ENCODE results near the gene FADS3. TPM values are rescaled to one million over a fixed set of nuclear protein-coding genes. Genes with fewer than 3 reads are reported as not detected.
A peak's percentile ranks its signal among the peaks of the same experiment; 100 is the strongest.

Gene FADS3
- total and polyA plus RNA-seq, 9 donors: 10.6 to 85.8 (median 41.3) TPM

DNA sequence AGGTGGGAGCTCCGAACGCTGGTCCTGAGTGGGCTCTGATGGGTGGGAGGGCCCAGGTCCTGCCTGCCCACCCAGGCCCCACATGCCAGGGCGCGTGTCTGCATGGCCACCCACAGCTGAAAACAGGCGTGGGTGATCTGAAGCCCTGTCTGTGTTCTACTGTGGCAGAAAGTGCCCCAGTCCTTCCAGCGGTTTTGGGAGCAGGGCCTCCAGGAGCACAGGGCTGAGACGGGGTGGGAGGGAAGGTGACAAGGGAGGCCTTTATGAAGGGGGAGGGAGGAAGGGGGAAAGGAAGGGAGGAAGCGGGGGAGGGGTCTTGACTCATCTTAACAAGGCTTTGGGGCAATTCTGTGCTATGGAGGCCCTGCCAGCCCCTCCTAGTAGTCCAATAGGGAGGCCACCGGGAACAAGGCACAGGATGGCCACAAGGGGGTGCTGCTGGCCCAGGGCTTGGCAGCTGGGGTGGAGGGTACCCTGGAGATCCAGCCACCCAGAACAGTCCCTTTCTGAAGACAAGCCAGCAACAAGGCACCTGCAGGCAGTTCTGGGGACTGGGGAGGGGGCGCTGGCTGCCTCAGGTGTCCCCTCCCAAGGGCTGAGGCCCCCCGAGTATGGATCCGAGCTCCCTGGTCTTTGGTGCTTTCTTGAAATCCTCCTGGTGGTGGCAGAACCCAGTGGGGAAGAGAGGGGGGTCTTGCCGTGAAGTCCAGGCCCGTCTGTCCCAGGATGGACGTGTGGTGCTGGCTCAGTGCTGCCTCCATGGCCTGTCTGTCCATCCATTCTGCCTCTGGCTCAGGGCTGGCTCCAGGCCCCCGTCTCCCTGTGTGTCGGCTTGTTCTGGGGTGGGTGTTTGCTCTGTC, 6.3 kb upstream of the FADS3 start:
- H3K9me3 ChIP-seq: no peaks in the 10 kb centered on the region
- intact Hi-C loops (cut with DNase I): loop anchor here (2.0 to 5.0 kb wide), 6 partner anchors 49 to 185 kb away; no protein-coding TSS in a partner anchor
- DNase-seq: peak; percentile 74 to 87 (median 85)
- H3K27me3 ChIP-seq: no peaks in the 10 kb centered on the region
- 70 to 74% (median 72%) methylated on average over 14 to 17 of the region's 17 CpGs for WGBS, 3 donors
- TF ChIP-seq EP300 (IDR thresholded peaks at IDR 0.05) (no peak), POLR2A (IDR thresholded peaks at IDR 0.05) (no peak)
- TF ChIP-seq, protein P1, sequence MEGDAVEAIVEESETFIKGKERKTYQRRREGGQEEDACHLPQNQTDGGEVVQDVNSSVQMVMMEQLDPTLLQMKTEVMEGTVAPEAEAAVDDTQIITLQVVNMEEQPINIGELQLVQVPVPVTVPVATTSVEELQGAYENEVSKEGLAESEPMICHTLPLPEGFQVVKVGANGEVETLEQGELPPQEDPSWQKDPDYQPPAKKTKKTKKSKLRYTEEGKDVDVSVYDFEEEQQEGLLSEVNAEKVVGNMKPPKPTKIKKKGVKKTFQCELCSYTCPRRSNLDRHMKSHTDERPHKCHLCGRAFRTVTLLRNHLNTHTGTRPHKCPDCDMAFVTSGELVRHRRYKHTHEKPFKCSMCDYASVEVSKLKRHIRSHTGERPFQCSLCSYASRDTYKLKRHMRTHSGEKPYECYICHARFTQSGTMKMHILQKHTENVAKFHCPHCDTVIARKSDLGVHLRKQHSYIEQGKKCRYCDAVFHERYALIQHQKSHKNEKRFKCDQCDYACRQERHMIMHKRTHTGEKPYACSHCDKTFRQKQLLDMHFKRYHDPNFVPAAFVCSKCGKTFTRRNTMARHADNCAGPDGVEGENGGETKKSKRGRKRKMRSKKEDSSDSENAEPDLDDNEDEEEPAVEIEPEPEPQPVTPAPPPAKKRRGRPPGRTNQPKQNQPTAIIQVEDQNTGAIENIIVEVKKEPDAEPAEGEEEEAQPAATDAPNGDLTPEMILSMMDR (IDR thresholded peaks at IDR 0.05): peak; percentile 73 to 88 (median 84)
- H3K27ac ChIP-seq: peak overlapping the region; percentile 9 to 41
- H3K4me3 ChIP-seq: no peak overlapping the region
- no peaks in the 10 kb centered on the region for H3K36me3 ChIP-seq
- peaks cover 3% of the 10 kb centered on the region for H3K4me1 ChIP-seq (ENCODE audit: insufficient read depth)

DNA sequence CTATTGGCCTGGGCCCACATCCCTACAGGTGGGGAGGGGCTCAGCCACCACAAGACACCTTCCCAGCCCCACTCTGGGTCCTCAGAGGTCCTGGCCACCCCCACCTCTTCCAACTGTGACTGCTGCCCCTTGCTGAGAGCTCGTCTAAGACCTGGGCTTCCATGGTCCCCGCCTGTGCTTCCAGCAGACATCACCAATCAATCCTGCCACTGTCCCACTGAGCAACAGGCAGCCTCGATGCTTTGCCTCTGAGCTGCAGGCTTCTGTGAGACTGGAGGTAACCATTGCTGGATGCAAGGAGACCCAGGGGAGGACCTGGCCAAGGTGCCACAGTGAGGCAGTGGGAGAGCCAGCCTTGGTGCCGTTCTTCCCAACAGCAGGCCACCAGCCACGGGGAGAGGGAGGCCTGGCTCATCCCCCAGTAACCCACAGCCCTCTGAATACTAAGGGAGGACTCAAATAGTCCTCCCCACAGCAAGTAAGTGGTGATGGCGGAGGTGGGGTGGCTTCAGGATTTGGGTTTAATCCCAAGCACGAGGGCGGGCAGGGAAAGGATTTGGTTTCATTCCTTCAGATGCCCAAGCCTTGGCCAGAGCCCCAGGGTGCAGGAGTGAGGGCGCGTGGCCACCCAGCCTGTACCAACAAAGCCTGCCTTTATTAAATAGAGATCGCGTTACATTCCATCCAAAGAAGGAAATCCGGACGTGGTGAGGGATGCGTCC, 5.5 kb upstream of the FADS3 start:
- Histone ChIP-seq H3K36me3 (no peaks in the 10 kb centered on the region), H3K4me1 (ENCODE audit: insufficient read depth) (peaks cover 3% of the 10 kb centered on the region), H3K27me3 (no peaks in the 10 kb centered on the region), H3K4me3 (no peak overlapping the region), H3K27ac (no peak overlapping the region), H3K9me3 (no peaks in the 10 kb centered on the region)
- DNase-seq: no peak
- 77 to 82% (median 81%) methylated on average over 15 of the region's 15 CpGs for WGBS, 3 donors
- intact Hi-C loops (cut with DNase I): loop anchor here in 3 of 4 donors (2.0 to 5.0 kb wide), 3 partner anchors 85 to 185 kb away; no protein-coding TSS in a partner anchor
- TF ChIP-seq EP300 (IDR thresholded peaks at IDR 0.05) (no peak), POLR2A (IDR thresholded peaks at IDR 0.05) (no peak)
- TF ChIP-seq, protein P1 (IDR thresholded peaks at IDR 0.05): no peak

DNA sequence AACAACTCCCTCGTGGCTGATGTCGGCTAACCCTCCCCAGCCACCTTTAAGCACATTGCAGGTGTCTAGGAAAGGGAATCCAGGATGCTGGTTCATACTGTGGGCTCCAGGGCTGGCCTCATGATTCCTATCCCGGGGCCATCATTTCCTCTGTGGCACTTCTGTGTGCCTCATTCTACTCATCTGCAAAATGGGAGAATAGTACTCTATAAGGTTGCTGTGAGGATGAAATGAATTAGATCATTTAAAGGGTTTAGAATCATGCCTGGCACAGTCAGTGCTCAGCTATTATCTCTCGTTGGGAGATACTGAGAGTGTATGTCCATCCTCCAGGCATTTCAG, 4.3 kb upstream of the FADS3 start:
- no peaks in the 10 kb centered on the region for H3K9me3 ChIP-seq
- H3K4me3 ChIP-seq: no peak overlapping the region
- peaks cover 3% of the 10 kb centered on the region for H3K4me1 ChIP-seq (ENCODE audit: insufficient read depth)
- no peaks in the 10 kb centered on the region for H3K27me3 ChIP-seq
- no peak overlapping the region for H3K27ac ChIP-seq
- WGBS, 3 donors: 42 to 56% (median 54%) methylated on average over 4 of the region's 4 CpGs
- no peaks in the 10 kb centered on the region for H3K36me3 ChIP-seq
- TF ChIP-seq, protein P1 (IDR thresholded peaks at IDR 0.05): no peak
- TF ChIP-seq EP300 (IDR thresholded peaks at IDR 0.05) (no peak), POLR2A (IDR thresholded peaks at IDR 0.05) (no peak)
- intact Hi-C loops (cut with DNase I): loop anchor here in 3 of 4 donors (2.0 to 5.0 kb wide), 3 partner anchors 83 to 187 kb away; no protein-coding TSS in a partner anchor
- DNase-seq: no peak

DNA sequence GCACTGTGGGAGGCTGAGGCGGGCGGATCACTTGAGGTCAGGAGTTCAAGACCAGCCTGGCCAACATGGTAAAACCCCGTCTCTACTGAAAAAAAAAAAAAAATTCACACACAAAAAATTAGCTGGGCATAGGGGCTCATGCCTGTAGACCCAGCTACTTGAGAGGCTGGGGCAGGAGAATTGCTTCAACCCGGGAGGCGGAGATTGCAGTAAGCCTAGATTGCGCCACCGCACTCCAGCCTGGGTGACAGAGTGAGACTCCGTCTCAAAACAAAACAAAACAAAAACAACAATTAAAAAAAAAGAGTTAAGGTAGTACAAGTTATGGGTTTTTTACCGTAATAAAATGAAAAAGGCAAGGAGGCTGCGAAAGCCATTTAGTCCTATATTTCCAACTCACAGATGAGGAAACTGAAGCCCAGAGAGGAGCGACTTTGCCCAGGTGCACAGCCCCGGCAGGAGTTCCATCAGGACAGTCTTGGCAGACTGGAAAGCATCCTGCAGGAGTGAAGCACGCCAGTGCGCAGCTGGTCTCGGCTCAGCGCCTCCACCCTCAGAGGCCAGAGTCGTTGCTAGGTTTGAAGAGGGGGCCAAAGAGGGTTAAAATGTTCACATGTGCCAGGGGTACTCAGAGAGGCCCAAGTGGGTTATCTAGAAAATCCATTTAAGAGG, 3.8 kb upstream of the FADS3 start:
- TF ChIP-seq, protein P1 (IDR thresholded peaks at IDR 0.05): no peak
- TF ChIP-seq EP300 (IDR thresholded peaks at IDR 0.05) (no peak), POLR2A (IDR thresholded peaks at IDR 0.05) (no peak)
- no peak overlapping the region for H3K4me3 ChIP-seq
- intact Hi-C loops (cut with DNase I): loop anchor here in 2 of 4 donors (5.0 kb wide), 2 partner anchors 83 to 187 kb away; no protein-coding TSS in a partner anchor
- no peaks in the 10 kb centered on the region for H3K27me3 ChIP-seq
- 78 to 84% (median 81%) methylated on average over 17 of the region's 17 CpGs for WGBS, 3 donors
- H3K4me1 ChIP-seq (ENCODE audit: insufficient read depth): peaks cover 8% of the 10 kb centered on the region
- DNase-seq: no peak
- no peaks in the 10 kb centered on the region for H3K9me3 ChIP-seq
- no peaks in the 10 kb centered on the region for H3K36me3 ChIP-seq
- no peak overlapping the region for H3K27ac ChIP-seq

Data from ovary (tissue), 9 donors.